ENCODE data around the gene LTB.

Gene LTB

DNA sequence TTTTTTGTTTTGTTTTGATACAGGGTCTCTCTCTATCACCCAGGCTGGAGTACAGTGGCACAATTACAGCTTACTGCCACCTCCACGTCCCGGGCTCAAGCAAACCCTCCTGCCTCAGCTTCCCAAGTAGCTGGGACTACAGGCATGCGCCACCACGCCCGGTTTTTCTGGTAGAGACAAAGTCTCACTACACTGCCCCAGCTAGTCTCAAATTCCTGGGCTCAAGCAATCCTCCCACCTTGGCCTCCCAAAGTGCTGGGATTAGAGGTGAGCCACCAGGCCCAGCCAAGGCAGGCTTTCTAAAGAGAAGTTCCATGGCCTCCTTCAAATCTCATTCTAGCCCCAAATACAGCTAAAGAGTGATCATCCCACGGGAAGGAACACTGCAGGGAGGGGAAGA, 48.2 kb downstream of the LTB start:
- DNase-seq = peak in 1 of 10 donors; percentile 33
- intact Hi-C loops (cut with DNase I) = no loop called here

DNA sequence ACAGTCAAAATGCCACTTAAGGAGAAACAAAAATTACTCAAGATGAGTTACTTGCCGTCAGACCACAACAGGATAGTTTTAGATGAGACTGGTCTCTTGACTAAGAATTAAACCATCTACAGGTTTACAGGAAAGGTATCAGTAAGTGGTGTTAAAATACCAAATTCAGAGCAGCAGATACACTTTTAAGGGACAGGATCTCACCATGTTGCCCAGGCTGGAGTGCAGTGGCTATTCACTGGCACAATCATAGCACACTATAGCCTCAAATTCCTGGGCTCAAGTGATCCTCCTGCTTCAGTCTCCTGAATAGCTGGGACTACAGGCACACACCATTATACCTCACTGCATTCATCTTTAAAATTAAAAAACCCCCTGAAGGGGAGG, 48.8 kb downstream of the LTB start:
- DNase-seq = no peak
- intact Hi-C loops (cut with DNase I) = no loop called here

DNA sequence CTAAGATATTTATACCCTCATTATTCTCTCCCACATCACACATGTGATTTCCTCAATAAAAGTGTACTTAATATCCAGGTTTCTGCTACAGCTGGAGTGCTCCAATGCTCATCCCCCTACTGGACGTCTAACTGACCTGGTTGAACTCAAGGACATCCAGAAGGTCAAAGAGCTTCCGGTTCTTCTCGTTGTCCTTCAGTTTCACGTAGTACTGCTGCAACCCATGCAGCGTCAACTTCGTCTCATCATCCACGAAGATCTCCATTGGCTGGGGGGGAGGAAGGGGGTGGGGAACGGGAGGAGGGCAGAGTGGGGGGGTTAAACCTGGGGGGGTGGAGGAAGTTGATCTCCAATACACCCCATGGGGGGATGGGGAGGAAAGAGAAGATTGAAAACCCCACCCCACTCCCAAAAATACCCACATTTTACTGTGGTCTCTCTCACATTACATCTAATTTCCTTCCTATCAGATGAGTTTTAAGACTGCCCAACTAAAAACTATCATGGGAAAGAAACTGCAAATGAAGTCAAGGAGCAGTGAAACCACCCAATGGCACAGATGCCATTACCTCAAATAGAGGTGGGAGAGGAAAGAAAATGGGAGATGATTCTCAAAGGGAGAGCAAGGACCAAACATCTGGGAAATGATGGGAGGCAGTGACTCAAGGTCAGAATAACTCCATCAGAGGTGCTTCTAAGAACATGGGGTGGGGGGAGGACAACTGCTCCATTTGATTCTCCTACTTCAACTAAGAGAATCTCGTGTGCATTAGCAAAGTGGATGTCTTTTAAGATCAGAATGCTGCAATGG, 49.4 kb downstream of the LTB start:
- DNase-seq = no peak

DNA sequence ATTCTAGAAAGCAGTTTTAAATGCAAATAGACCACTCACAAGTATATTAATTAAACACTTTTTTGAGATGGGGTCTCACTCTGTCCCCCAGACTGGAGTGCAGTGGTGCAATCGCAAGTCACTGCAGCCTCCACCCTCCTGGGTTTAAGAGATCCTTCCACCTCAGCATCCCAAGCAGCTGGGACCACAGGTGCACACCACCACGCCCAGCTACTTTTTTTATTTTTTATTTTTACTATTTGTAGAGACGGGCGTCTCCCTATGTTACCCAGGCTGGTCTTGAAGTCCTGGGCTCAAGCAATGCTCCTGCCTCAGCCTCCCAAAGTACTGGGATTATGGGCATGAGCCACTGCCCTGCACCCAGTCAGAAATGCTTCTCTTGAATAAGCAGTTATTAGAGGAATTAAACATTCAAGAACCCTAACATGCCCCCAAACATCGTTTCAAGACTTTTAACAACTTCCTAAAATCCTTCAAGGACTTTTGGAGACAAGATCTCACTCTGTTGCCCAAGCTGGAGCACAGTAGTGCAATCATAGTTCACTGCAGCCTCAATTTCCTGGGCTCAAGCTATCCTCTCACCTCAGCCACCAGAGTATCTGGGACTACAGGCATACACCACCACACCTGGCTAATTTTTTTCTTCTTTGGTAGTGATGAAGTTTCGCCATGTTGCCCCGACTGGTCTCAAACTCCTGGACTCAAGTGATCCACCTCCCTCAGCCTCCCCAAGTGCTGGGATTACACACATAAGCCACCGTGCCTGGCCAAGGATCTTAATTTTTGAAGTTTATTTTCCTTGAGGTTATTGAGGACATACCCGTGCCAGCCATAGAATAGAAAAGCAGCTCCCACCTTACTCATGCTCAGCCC, 50.2 kb downstream of the LTB start:
- no peak for DNase-seq
- intact Hi-C loops (cut with DNase I) = no loop called here

More for the DNA sequence above, 49.4 kb downstream of the LTB start:
- intact Hi-C loops (cut with DNase I) = no loop called here

DNA sequence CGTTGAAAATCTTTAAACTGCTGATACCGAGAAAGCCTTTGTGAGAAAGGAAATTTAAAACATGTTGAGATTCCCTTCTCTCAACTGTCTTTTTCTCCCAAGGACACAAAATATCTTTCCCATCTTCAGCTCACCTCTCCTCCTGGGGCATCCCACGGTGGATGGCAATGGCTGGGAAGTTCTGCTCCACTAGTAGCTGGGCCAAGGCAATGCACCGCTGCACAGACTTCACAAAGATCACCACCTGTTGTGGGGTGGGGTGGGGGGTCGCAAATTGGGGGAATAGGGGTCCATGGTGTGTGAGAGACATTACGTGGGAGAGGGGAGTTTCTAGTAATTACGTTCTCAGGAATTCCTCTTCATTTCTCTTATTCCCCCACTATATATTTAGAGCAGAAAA, 51.1 kb downstream of the LTB start:
- peak in 1 of 10 donors; percentile 49 for DNase-seq
- intact Hi-C loops (cut with DNase I) = no loop called here

DNA sequence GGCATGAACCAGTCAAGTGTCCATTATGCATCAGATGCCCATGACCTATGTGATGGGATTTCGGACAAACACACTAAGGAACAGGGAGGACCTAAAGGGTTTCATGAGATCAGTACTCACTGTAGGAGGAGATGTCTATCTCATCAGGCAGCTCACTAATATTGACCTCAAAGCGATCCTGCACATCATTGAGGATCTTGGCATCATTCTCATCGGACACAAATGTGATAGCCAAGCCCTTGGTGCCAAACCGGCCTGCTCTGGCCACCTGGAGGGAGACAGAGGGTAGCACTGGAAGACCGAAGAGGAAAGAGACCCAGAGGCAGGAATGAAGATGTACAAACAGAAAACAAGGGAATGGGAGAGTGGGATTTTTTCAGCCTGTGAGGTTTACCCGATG, 51.6 kb downstream of the LTB start:
- DNase-seq = peak in 1 of 10 donors; percentile 54
- intact Hi-C loops (cut with DNase I) = no loop called here
